M059J (cell line): ENCODE measurements around the gene CACNG3. TPM values are rescaled to one million over a fixed set of nuclear protein-coding genes. Genes with fewer than 3 reads are reported as not detected.
"Not testable (repeated sequence)": the region's sequence is repeated elsewhere in the genome, so short reads cannot be mapped to it uniquely, and the experiment has no call there.

Experiments used
- DNase-seq: peaks from one replicate; pipeline ENCODE4 v3.0.0-alpha.2; 2012; ENCODE audit warnings: low read depth
- total RNA-seq: library from RNA; depleted of rRNA; stranded (reverse); fragments of >200 nt; shearing (Covaris generic); gene quantifications from 2 replicates; pipeline ENCODE4 v1.2.3, GENCODE V29; 2014; rRNA removed

CACNG3 gene
- total RNA-seq: not detected in 2 replicates

DNA sequence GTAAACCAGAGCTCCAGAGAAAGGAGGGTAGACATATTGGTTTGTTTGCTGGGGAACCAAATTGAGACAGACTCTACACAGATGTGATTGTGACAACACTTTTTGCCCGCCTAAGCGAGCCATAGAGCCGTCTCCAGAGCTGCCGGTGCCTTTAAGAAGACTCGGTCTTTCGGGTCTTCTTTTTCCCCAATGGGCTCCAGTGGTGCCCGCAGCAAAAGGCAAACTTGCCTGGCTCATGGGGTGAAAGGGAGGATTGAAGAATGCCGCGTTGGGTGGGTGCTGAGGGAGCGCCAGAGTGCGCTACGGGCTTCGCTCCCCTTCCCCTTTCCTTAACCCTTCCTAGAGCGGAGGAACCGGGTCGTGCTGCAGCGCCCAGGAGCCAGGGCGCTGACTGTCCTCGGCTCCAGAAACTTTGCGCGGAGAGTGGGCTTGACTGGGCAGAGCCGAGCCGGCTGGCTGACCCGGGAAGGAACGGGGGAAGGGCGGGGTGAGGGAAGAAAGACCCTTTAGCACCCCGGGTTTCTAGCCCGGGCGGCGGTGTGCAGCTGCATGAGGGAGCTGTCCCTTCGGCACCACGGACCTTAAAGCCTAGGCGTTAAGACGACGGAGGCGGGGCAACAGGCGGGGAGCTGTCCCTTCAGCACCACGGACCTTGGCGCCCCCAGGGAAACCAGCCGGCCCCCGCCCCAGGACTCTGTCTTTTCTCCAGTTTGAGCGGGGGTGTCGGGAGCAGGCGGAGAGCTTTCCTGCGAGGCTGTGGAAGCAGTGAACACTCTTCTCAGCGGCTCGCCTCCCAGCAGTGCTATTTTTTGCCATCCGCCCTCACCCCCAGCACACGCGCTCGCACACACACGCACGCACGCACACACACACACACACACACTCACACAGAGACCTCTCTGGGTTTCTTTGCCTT, at the start of gene CACNG3:
Gene CACNG3 (plus strand): TSS at position 880 of the 916 bp plus-strand sequence. CDS start 420 bp downstream, outside the sequence.
- peak; percentile 16 for DNase-seq

DNA sequence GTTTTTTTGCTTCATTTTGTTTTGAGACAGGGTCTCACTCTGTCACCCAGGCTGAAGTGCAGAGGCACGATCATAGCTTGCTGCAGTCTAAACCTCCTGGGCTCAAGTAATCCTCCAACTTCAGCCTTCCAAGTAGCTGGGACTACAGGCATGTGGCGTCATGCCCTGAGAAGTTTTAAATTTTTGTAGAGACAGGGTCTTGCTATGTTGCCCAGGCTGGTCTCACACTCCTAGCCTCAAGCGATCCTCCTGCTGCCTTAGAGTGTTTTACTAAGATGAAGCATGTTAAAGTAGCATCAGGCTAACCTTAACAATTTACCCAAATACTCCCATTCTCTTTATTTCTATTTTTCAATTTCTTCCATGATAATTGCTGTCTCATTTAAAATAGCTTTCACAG, 49.2 kb upstream of the CACNG3 start:
- DNase-seq: no peak

DNA sequence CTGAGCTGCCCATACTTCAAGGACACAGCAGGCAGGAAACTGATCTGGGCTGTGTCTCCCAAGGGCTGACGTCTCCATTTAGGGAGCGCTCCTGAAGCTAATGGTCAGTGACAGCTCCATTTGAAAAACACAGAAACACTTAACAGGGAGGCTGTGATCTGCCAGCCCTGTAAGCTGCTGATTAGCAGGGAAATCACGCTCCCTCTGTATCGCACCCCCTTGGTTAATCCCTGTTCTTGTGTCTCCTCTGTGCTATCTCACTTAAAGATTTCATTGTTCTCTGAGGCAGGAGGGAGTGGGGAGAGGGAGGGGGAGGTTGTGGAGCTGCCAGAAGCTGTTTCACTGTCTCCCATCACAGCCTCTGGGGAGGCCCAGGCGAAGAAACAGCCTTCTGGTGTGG, 47.4 kb upstream of the CACNG3 start:
- no peak for DNase-seq

DNA sequence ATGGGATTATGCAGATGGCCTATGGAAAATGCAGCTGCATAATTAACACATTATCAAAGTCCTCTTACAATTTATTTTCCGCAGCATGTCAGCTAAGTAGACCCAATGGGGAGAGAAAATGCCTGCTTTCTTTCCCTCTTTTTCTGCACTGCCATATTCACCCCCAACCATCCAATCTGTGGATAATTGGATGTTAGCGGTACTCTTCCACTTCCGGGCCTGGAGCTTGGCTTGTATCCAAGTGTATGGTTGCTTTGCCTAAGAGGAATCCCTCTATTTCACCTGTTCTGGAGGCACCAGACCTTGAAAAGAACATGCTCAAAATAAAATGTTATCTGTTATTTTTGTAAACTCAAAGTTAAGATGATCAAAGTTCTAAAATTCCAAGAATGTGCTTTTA, 41.1 kb upstream of the CACNG3 start:
- DNase-seq: no peak

DNA sequence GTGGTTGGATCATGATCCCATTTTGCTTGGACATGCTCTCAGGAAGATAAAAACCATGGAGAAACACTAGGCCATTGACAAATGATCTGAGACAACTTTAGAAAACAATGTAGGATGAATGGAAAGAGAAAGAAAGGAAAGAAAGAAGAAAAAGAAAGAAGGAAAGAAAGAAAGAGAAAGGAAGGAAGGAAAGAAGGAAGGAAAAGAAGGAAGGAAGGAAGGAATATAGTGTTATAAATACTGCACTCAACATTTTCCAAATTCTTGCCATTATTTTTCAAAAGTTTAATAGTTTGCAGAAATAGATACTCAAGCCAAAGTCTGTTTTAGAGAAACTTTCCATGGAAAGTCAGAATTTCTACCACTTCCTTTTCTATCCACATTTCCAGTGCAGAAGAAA, 39.2 kb upstream of the CACNG3 start:
- DNase-seq: no peak

DNA sequence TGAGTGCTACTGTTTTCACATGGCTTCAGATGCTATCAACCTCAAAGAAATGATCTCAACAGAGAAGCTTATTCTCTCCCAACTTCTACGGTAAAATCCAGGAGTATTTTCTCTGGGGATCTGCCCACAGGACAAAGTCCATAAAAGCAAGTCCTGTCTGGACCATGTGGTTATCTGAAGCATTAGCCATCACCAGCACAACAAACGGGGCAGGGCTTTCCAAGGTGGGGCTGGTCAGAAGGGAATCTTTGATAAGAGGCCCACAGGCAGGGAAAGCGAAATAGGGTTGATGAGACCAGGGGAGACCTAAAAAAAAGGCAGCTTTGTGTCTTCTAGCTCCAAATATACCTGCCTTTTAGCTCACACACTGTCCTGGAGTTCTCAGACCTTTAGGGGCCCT, 38.7 kb upstream of the CACNG3 start:
- DNase-seq: no peak

DNA sequence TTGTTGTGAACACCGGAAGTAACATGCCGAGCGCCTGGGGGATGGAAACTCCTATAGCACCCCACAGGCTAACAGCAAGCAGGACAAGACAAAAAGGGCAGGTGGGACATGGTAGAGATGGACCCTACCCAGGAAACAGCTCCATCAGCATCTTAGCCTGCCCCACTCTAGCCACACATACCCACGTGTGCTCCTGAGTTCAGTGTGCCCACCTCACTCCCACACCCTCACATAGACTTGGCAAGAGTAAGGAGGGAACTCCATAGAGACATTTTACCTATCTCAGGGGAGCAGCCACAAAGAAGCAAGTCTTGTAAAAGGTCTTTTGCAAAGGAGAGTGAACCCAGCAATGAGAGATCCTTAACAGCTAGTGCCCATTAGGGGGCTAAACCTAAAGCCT, 37.8 kb upstream of the CACNG3 start:
- DNase-seq: no peak

DNA sequence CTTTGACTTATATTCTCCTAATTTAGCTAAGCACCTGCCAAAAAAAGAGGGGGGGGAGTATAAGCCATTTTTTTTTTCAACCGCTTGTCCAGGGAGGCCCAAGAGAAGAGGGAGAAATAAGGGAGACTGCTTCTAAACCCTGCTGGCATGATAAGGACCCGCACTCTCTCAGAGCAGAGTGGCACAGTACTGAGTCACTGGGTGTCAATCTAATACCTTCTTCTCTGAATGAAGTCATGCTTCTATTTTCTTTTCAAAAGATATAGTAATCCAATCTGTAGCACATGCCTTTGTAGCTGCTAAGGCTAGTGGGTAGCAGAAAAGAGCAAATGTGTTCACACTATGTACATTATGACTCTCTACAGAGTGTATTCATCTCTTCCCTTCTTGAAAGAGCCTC, 34.9 kb upstream of the CACNG3 start:
- no peak for DNase-seq

DNA sequence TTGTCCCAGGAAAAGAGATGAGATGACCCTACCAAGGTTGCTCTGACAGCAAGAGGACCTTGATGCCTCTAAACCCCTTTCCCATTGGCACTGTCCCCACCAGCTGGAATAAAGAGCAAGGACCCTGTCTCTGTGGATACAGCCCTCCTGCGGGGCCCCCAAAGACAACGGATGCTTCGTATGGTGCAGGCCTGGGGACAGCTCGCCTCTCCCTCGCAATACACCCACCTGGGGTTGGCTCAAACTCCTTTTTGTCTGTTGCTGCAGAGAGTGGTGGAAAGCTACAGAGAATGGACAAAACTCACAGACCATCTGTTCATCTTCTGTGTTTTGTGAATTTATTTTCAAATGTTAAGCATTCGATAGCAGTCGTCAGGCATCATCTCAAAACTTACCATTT, 27.6 kb upstream of the CACNG3 start:
- DNase-seq: no peak

DNA sequence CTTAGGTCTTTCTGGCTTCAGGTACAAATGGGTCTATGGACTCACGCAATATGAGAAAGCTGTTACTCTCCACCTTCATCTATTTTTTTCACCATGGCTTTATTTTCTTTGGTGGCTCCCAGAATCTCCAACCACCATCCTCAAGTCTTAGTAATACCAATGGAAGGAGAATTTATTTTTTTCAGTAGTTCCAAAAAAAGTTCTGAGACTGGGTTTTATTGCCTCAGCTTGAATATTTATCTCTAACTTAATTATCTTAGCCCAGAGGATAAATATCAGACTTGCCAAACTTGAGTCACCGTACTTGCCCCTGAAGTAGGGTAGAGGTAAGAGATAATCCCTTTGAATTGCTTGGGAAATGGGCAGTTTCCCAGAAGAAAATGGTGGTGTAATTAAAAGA, 23.2 kb upstream of the CACNG3 start:
- DNase-seq: no peak

DNA sequence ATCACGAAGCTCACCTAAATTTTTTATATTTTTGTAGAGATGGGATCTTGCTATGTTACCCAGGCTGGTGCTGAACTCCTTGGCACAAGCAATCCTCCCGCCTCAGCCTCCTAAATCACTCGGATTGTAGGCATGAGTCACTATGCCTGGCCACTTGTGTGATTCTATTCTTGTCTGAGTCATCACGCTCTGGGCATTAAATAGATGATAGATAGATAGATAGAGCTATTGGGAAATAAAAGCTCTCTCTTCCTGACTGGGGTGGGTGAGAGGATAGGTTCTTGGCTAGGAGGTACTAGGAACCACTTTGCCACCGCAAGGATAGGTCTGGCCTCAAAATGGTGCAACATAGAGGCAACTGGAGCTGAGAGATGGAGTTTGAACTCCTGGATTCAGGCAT, 21.4 kb upstream of the CACNG3 start:
- DNase-seq: peak; percentile 14

DNA sequence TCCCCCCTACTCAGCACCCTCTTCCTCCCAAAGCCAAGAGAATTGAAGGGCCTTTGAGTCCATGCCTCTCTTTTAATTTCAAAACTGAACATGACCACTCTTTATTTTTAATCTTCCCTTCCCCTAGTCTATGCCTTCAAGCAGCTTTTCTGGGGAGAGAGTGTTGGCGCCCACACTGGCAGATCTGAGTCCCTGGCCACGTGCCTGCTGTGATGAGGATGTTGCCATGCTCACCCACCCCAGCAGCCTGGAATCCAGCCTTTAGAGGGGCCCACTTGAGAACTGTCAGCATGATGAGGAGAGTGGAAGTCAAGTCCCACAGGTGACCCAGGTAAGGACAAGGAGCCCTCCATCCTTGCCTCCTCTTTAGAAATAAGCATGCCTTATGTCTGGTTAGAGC, 20.3 kb upstream of the CACNG3 start:
- no peak for DNase-seq

DNA sequence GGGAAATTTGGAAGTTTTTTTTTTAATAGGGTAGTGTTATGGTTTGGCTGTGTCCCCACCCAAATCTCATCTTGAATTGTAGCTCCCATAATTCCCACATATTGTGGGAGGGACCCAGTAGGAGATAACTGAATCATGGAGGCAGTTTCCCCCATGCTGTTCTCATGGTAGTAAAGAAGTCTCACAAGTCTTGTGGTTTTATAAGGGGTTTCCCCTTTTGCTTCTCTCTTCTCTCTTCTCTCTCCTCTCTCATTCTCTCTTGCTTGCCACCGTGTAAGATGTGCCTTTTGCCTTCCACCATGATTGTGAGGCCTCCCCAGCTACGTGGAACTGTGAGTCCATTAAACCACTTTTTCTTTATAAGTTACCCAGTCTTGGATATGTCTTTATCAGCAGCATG, 17.3 kb upstream of the CACNG3 start:
- not testable (repeated sequence) for DNase-seq

DNA sequence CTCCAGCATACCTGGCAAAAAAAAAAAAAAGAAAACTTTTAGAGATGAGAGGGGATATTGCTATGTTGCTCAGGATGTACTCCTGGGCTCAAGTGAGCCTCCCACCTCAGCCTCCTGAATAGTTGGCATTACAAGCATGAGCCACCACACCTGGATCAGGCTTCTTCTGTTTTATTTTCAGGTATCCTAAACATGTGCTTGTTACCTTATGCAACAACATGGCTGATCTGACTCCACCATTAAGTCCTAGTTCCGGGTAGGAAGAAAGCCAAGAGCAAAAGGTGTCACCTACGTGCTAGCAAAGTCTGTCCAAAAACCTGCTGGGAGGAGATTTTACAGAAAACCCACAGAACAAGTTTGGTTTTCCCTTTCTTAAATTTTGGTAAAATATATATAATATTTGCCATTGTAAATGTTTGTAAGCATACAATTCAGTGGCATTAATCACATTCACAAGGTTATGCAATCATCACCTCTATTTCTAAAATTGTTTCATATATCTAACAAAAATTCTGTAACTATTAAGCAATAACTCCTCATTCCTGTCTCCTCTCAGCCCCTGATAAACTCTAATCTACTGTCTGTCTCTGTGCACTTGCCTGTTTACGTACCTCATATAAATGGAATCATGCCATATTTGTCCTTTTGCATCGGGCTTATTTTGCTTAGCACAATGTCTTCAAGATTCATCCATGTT, 9.1 kb upstream of the CACNG3 start:
- no peak for DNase-seq

DNA sequence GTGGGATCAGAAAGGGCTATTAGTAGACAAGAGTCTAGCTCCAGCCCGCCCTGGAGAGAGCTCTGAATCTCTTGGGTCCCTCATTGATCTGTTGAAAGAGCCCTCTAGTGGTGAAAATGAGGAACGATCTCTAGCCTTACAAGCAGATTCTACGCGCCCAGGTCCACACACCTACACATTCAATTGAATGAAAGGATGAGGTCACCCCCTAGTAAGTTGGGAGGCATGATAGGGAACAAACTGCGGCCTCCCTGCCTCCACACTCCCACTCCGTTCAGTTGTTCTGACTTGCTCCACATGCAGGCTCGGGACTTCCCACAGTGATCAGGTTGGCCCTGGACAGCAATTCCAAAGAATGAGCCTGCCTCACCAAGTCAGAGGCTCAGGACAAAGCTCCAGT, 2.9 kb upstream of the CACNG3 start:
- peak; percentile 26 for DNase-seq

DNA sequence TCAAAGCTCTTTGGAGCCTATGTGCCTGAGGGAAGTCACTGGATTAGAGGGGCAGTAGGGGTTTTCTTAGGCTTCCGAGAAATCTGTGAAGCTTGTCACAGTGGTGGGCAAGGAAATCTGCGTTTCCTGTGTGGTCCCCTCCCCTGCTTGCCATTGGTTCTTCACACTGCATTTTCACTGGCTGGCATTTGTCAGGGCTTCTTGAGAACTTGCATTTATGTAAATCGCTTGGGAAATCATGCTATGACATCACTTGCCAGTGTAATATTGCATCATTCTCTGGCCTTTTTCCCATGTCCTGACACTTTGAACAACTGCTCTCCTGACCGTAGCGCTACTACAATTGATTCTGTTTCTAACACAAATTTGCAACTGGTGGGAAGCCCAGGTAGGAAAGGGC, 1.8 kb downstream of the CACNG3 start:
- DNase-seq: no peak

DNA sequence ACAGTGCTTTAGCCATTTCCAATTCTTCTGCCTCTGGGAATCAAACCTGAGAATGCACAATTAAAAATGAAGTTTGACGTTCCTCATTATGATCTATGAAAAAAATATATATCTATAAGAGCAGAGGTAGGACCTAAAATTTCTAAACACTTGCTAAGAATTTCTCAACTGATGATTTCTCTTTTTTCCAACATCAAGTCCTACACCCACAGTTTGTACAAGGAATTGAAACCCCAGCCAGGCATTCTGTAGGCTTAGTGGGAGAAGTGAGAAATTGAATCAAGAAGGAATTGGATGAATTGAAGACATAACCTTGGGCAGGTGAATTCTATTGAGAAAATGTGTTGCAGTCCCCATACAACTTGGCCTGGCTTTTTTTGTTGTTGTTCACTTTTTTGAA, 2.7 kb downstream of the CACNG3 start:
- no peak for DNase-seq

DNA sequence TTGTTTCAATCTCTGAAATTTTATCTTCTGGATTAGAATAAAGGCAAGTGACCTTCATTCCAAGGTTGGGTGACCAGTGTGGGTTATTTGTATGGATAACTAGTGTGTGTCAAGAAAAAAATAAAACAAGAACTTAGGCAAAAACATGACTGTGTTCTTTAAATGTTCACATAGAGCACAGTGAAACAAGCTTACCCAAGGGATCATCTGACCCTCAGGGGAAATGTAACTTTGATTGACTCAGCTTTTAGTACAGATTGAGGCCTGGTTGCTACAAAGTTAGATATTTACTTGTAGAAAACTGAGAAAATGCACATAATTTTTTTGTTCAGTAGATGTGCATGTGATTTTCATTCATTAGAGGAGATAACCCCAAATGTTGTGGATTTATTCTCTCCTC, 6.7 kb downstream of the CACNG3 start:
- DNase-seq: no peak

DNA sequence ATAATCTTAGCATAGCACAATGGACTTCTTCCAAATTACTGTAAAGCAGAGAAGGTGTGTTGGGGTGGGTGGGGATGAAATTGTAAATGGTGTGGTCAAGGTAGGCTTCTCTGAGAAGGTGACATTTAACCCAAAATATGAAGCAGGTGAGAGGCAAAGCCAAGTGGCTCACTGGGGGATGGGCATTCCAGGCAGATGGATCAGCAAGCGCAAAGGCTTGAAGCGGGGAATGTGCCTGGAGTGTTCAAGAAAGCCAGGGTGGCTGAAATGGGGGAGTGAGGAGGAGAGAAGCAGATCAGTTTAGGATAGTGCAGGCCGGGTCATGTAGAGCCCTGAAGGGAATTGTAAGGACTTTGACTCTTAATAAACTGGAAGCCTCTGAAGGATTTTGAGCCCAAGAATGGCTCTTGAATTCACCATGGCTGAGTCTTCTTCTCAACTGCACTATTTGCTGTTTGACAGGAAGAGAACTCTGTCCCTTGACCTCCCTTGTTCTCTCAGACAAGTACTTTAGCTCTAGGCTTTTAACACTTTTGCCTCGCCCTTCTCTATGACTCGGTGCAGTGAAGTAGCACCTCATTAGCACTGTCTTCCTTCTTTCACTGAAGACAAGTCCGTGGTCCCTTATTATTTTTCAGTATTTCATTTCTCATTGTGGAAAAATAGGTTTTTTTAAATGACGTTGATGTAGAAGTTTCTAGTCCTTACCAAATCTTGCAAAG, 14.7 kb downstream of the CACNG3 start:
- no peak for DNase-seq

DNA sequence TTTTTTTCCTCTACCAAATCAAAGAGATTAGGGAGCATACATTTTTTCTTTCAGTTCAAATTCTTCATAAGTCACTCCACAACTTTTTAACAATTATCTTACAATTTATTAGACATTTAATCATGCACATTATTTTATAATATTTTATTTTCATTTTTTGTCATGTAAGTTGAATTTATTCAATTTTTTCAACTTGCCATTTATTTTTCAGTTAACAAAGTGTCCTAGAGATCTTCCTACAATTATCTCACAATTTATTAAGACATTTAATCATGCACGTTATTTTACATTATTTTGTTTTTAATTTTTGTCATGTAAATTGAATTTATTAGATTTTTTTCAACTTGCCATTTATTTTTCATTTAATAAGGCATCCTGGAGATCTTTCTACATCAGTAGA, 16.2 kb downstream of the CACNG3 start:
- DNase-seq: no peak

DNA sequence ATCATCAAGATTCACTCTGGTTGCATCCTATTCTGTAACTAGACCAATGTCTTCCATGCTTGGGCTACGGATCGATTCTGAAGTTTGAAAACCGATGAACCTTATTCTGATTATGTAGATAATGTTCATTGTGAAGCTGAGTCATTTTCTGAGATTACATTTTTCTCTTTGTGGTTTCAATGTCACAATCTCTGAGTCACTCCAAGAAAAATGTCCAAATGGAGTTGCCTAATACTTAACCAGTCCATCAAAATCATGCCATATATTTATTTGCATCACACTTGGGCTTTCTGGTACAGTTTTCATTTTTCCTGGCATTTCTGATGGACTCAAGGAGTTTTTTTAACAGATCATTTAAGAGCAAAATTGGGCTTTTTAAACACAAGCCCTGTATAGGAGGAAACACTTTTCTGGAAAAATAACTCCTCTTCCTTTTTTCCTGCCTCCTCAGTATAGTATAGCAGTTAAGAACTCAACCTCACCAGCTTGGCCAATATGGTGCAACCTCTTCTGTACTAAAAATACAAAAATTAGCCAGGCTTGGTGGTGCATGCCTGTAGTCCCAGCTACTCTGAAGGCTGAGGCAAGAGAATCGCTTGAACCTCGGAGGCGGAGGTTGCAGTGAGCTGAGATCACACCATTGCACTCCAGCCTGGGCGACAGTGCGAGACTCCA, 17.5 kb downstream of the CACNG3 start:
- DNase-seq: peak; percentile 49

DNA sequence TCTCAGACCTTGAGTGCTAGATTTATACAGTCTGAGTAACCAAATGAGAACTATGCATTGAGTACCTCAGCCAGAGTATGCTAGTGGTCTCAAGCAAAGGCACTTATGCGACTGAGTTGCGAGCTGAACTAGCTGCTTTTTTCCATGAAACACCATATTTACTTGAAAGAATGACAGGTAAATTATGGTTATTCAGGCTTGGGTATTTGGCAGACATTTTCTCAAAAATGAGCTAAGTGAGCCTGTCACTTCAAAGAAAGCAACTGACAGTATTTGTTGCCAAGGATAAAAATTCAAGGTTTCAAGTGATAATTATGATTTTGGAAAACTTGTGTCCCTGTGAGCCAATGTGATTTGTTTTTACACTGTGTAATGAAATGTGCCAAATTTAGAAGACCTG, 19.3 kb downstream of the CACNG3 start:
- DNase-seq: no peak
